BJ (cell line): Measurements from ENCODE around the gene MYO5A. TPM values are rescaled to one million over a fixed set of nuclear protein-coding genes. Genes with fewer than 3 reads are reported as not detected.
"Not testable (repeated sequence)": the region's sequence is repeated elsewhere in the genome, so short reads cannot be mapped to it uniquely, and the experiment has no call there.

Experiments used
- CTCF ChIA-PET: fragments of 350-600 bp; formaldehyde crosslinking; extraction: SDS; loops from one replicate; lab custom pipeline; 2021; ENCODE audit warnings: antibody characterized with exemption, inconsistent platforms; lab: Yijun Ruan, JAX
- POLR2A ChIA-PET: fragments of 300-600 bp; sonication (Branson Sonifier 250); formaldehyde crosslinking; extraction: SDS; loops from one replicate; lab custom pipeline; 2021; ENCODE audit warnings: antibody characterized with exemption; lab: Charles Lee
- DNase-seq: peaks from one replicate; pipeline ENCODE4 v3.0.0-alpha.2; 2011; ENCODE audit warnings: low read depth
- H3K27me3 ChIP-seq: 2 replicates; pipeline ENCODE4 v1.6.0; 2011; ENCODE audit warnings: low read length; ENCODE audit not compliant: control insufficient read depth, insufficient read depth
- H3K36me3 ChIP-seq: 2 replicates; pipeline ENCODE4 v1.5.1; 2011; ENCODE audit warnings: low read length; ENCODE audit not compliant: control insufficient read depth, insufficient read depth
- H3K4me3 ChIP-seq: 2 replicates; pipeline ENCODE4 v1.5.1; 2011; ENCODE audit warnings: low read depth, mild to moderate bottlenecking, control low read depth, low read length
- CTCF ChIP-seq: IDR thresholded peaks from 2 replicates; pipeline ENCODE4 v1.5.1; 2011; ENCODE audit warnings: low read depth, mild to moderate bottlenecking, control low read depth, inconsistent platforms, low read length, moderate library complexity; ENCODE audit not compliant: insufficient read depth
- polyA plus RNA-seq: library from polyadenylated mRNA; depleted of rRNA; stranded (reverse); fragments of >200 nt; gene quantifications from 2 replicates; pipeline ENCODE4 v1.2.3, GENCODE V29; 2011

Gene MYO5A
- polyA plus RNA-seq, 1 experiment: 38.3 TPM

GRCh38 chr15:52568601-52569585 lies 40.2 kb upstream of the MYO5A start, which contains the start of gene ARPP19:
ARPP19 (minus strand) TSS chr15:52569030; CDS start chr15:52568892, 138 bp downstream.
- peak within 1 kb of the TSS; percentile 53 for H3K4me3 ChIP-seq
- H3K27me3 ChIP-seq: no peaks in the 10 kb centered on the region
- CTCF ChIA-PET: interaction anchor here (1.6 kb wide), 1 partner anchor 238 kb away, joined by 5 read pairs; no protein-coding TSS in a partner anchor
- TF ChIP-seq CTCF: peak; percentile 14; the same call in 1 of the 2 replicates
- POLR2A ChIA-PET: no interaction called here
- peak; percentile 51 for DNase-seq
- H3K36me3 ChIP-seq: no peaks in the 10 kb centered on the region

- POLR2A ChIA-PET: no interaction called here
- CTCF ChIA-PET: no interaction called here
- DNase-seq: peak; percentile 3
- Histone ChIP-seq H3K4me3 (peak overlapping the region; percentile 53), H3K27me3 (no peaks in the 10 kb centered on the region), H3K36me3 (no peaks in the 10 kb centered on the region)
- no peak for TF ChIP-seq CTCF
Observed at GRCh38 chr15:52567871-52568600, 39.4 kb upstream of the MYO5A start.

- ChIA-PET POLR2A (no interaction called here), CTCF (interaction anchor here (0.7 to 1.1 kb wide), 2 partner anchors 8 to 167 kb away, joined by 3 read pairs; no protein-coding TSS in a partner anchor)
- no peak for DNase-seq
- Histone ChIP-seq H3K27me3 (no peaks in the 10 kb centered on the region), H3K36me3 (no peaks in the 10 kb centered on the region), H3K4me3 (peak overlapping the region; percentile 53; the same call in 1 of the 2 replicates)
- no peak for TF ChIP-seq CTCF
Observed at GRCh38 chr15:52566889-52567288, 38.2 kb upstream of the MYO5A start.

GRCh38 chr15:52565417-52566358 lies 37.0 kb upstream of the MYO5A start:
- DNase-seq, H3K27me3 ChIP-seq, CTCF ChIA-PET, H3K36me3 ChIP-seq, POLR2A ChIA-PET, H3K4me3 ChIP-seq: not testable (repeated sequence)

GRCh38 chr15:52563501-52564060 lies 34.9 kb upstream of the MYO5A start:
- no peak for DNase-seq
- no peak for TF ChIP-seq CTCF

More at GRCh38 chr15:52563501-52564060, 34.9 kb upstream of the MYO5A start:
- H3K27me3 ChIP-seq: no peaks in the 10 kb centered on the region
- H3K4me3 ChIP-seq: no peak overlapping the region
- POLR2A ChIA-PET: no interaction called here
- no peaks in the 10 kb centered on the region for H3K36me3 ChIP-seq
- CTCF ChIA-PET: no interaction called here
